HepG2 (cell line): ENCODE measurements around the gene ACSS2. TPM values are rescaled to one million over a fixed set of nuclear protein-coding genes. Genes with fewer than 3 reads are reported as not detected.

Source experiments
- ATF7 ChIP-seq, 2 experiments: fragments of 450-650 bp in 1 of 2; sonication (generic) in 1 of 2; formaldehyde crosslinking in 1 of 2; IDR thresholded peaks; 2 replicates each; pipeline versions ENCODE4 v1.4.0 to v1.6.1; 2016 to 2020; ENCODE audit warnings: antibody characterized with exemption in 1 of 2, mild to moderate bottlenecking in 1 of 2, missing genetic modification reagents in 1 of 2
- KAT2B ChIP-seq: fragments of 150-350 bp; IDR thresholded peaks from 2 replicates; pipeline ENCODE4 v1.6.1; 2014; ENCODE audit warnings: low read depth, low read length, borderline replicate concordance
- NKX3-1 ChIP-seq: sonication (generic); formaldehyde crosslinking; IDR thresholded peaks from 2 replicates; pipeline ENCODE4 v1.5.0; 2020; ENCODE audit warnings: missing genetic modification reagents
- REST ChIP-seq, 2 experiments: IDR thresholded peaks; 2 replicates each; pipeline ENCODE4 v1.6.1; 2011 to 2012; ENCODE audit warnings: low read length in 2 of 2, borderline replicate concordance in 1 of 2, low read depth in 1 of 2, mild to moderate bottlenecking in 1 of 2, moderate library complexity in 1 of 2
- SAP130 ChIP-seq: IDR thresholded peaks from 2 replicates; pipeline ENCODE4 v1.6.1; 2016; ENCODE audit warnings: low read depth
- SSRP1 ChIP-seq: IDR thresholded peaks from 2 replicates; pipeline ENCODE4 v1.6.1; 2016; ENCODE audit warnings: control low read depth
- TEAD3 ChIP-seq: optimal IDR thresholded peaks from 2 replicates; pipeline ENCODE3; 2016; ENCODE audit warnings: borderline replicate concordance
- ZNF17 ChIP-seq: sonication (generic); formaldehyde crosslinking; IDR thresholded peaks from 2 replicates; pipeline ENCODE4 v1.5.0; 2020; ENCODE audit warnings: mild to moderate bottlenecking, missing genetic modification reagents
- ZNF224 ChIP-seq: sonication (generic); formaldehyde crosslinking; IDR thresholded peaks from 2 replicates; pipeline ENCODE4 v1.5.0; 2020; ENCODE audit warnings: mild to moderate bottlenecking, missing genetic modification reagents
- ZNF335 ChIP-seq: sonication (generic); formaldehyde crosslinking; IDR thresholded peaks from 2 replicates; pipeline ENCODE4 v1.4.0; 2020; ENCODE audit warnings: missing genetic modification reagents
- ZNF432 ChIP-seq: sonication (generic); formaldehyde crosslinking; IDR thresholded peaks from 2 replicates; pipeline ENCODE4 v1.5.0; 2020; ENCODE audit warnings: missing genetic modification reagents, mild to moderate bottlenecking, borderline replicate concordance
- ZNF446 ChIP-seq: sonication (generic); formaldehyde crosslinking; IDR thresholded peaks from 2 replicates; pipeline ENCODE4 v1.5.0; 2020; ENCODE audit warnings: mild to moderate bottlenecking, missing genetic modification reagents
- ZNF619 ChIP-seq: sonication (generic); formaldehyde crosslinking; IDR thresholded peaks from 2 replicates; pipeline ENCODE4 v1.4.0; 2020; ENCODE audit warnings: mild to moderate bottlenecking, missing genetic modification reagents
- ZSCAN12 ChIP-seq: sonication (generic); formaldehyde crosslinking; IDR thresholded peaks from 2 replicates; pipeline ENCODE4 v1.9.0; 2021; ENCODE audit warnings: mild to moderate bottlenecking, missing genetic modification reagents
- polyA plus RNA-seq, 8 experiments: library from polyadenylated mRNA; depleted of rRNA in 3 of 8; stranded (reverse) in 7 of 8; unstranded in 1 of 8; fragments of >200 nt; fragmentation: Illumina TruSeq in 4 of 8; extraction: Trizol in 4 of 8; gene quantifications; 2 replicates each; pipeline versions ENCODE4 v1.2.1 to v1.2.3, GENCODE V29; 2011 to 2016; ENCODE audit warnings: low read depth in 4 of 8, missing spikeins in 1 of 8, mixed read lengths in 1 of 8; ENCODE audit not compliant: insufficient read depth in 1 of 8
- total RNA-seq, 5 experiments: library from RNA; depleted of rRNA; stranded (reverse); fragments of >200 nt; fragmentation: Illumina TruSeq; extraction: Trizol; gene quantifications; 2 replicates each; pipeline ENCODE4 v1.2.3, GENCODE V29; 2016; ENCODE audit warnings: low read depth in 1 of 5
- TF ChIP-seq, protein P1 (sequence below): IDR thresholded peaks from 2 replicates; pipeline ENCODE4 v1.6.1; 2016; ENCODE audit warnings: low read depth, missing genetic modification reagents, missing compliant biosample characterization
- TF ChIP-seq, protein P2 (sequence below): sonication (generic); formaldehyde crosslinking; IDR thresholded peaks from 2 replicates; pipeline ENCODE4 v1.5.0; 2020; ENCODE audit warnings: missing genetic modification reagents

ACSS2 gene
- total and polyA plus RNA-seq, 2 of the 13 experiments (the other 11 are each of a cell fraction or from before 2014, with no cell fraction given): 72.8 to 89.7 TPM

DNA sequence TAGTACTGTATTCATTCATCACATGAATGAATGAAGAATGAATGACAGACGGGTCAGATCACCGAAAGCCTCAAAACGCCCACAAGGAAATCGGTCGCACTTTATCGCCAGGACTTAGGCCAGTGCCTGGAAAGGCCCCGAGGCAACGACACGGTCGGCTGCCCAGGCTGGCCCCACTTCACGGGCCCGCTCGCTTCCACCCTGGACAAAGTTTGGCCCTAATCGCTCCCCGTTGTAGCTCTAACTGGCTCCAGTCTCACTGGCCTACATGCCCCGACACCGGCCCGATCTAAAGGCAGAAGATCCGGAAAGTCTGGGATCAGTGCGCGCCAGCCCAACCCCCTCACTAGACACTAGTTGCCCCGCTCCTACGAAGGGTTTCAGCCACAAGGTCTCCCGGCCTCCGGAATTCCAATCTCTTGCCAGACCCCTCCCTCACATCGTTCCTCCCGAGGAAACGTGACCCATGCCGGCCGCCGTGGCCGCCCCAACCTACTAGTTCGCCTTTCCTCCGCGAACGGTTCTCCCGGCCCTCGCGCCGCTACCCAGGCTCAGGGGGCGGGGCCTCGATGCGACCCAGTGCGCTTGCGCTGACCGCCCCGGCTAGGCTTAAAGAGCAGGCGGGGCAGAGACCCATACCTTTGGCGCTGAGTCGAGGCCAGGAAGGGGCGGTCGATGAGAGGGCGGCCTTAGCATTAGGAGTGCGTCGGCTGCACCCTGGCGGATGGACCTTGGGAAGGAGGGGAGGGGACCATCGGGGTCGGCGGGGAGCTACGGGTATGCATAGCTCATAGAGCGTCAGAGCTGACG is 79.0 kb downstream of the ACSS2 start, which contains the start of the genes GSS and MYH7B (continued):
- TF ChIP-seq, protein P1, sequence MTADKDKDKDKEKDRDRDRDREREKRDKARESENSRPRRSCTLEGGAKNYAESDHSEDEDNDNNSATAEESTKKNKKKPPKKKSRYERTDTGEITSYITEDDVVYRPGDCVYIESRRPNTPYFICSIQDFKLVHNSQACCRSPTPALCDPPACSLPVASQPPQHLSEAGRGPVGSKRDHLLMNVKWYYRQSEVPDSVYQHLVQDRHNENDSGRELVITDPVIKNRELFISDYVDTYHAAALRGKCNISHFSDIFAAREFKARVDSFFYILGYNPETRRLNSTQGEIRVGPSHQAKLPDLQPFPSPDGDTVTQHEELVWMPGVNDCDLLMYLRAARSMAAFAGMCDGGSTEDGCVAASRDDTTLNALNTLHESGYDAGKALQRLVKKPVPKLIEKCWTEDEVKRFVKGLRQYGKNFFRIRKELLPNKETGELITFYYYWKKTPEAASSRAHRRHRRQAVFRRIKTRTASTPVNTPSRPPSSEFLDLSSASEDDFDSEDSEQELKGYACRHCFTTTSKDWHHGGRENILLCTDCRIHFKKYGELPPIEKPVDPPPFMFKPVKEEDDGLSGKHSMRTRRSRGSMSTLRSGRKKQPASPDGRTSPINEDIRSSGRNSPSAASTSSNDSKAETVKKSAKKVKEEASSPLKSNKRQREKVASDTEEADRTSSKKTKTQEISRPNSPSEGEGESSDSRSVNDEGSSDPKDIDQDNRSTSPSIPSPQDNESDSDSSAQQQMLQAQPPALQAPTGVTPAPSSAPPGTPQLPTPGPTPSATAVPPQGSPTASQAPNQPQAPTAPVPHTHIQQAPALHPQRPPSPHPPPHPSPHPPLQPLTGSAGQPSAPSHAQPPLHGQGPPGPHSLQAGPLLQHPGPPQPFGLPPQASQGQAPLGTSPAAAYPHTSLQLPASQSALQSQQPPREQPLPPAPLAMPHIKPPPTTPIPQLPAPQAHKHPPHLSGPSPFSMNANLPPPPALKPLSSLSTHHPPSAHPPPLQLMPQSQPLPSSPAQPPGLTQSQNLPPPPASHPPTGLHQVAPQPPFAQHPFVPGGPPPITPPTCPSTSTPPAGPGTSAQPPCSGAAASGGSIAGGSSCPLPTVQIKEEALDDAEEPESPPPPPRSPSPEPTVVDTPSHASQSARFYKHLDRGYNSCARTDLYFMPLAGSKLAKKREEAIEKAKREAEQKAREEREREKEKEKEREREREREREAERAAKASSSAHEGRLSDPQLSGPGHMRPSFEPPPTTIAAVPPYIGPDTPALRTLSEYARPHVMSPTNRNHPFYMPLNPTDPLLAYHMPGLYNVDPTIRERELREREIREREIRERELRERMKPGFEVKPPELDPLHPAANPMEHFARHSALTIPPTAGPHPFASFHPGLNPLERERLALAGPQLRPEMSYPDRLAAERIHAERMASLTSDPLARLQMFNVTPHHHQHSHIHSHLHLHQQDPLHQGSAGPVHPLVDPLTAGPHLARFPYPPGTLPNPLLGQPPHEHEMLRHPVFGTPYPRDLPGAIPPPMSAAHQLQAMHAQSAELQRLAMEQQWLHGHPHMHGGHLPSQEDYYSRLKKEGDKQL: 0 out of 2 replicates have a peak, but pooled peaks have one; percentile 9
- TF ChIP-seq SAP130 (CRISPR knock-in tag) (peak; percentile 98), ZNF17 (CRISPR knock-in tag) (no peak), SSRP1 (CRISPR knock-in tag) (peak; percentile 94), ATF7 (IDR thresholded peaks at IDR 0.05) (no peak), ATF7 (CRISPR knock-in tag; IDR thresholded peaks at IDR 0.05) (peak; percentile 67; the same call in 1 of the 2 replicates), ZNF619 (CRISPR knock-in tag) (peak; percentile 99), ZSCAN12 (no peak), REST (IDR thresholded peaks at IDR 0.05; ENCODE audit: borderline replicate concordance in 1 of 2, low read depth in 1 of 2, low read length in 2 of 2) (peak in 1 of 2 experiments; percentile 82; a peak in 1 of 4 replicates), NKX3-1 (CRISPR knock-in tag) (peak; percentile 66), KAT2B (peak; percentile 57; the same call in 1 of the 2 replicates), ZNF446 (CRISPR knock-in tag) (no peak; the same call in 1 of the 2 replicates), ZNF224 (CRISPR knock-in tag) (peak; percentile 97), ZNF432 (CRISPR knock-in tag) (peak; percentile 68), TEAD3 (CRISPR knock-in tag) (peak; percentile 81), ZNF335 (CRISPR knock-in tag) (peak; percentile 79; the same call in 1 of the 2 replicates)
- TF ChIP-seq, protein P2, sequence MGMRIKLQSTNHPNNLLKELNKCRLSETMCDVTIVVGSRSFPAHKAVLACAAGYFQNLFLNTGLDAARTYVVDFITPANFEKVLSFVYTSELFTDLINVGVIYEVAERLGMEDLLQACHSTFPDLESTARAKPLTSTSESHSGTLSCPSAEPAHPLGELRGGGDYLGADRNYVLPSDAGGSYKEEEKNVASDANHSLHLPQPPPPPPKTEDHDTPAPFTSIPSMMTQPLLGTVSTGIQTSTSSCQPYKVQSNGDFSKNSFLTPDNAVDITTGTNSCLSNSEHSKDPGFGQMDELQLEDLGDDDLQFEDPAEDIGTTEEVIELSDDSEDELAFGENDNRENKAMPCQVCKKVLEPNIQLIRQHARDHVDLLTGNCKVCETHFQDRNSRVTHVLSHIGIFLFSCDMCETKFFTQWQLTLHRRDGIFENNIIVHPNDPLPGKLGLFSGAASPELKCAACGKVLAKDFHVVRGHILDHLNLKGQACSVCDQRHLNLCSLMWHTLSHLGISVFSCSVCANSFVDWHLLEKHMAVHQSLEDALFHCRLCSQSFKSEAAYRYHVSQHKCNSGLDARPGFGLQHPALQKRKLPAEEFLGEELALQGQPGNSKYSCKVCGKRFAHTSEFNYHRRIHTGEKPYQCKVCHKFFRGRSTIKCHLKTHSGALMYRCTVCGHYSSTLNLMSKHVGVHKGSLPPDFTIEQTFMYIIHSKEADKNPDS (CRISPR knock-in tag): peak; percentile 97
